ENCODE measurements around the gene TOM1. TPM values are rescaled to one million over a fixed set of nuclear protein-coding genes. Genes with fewer than 3 reads are reported as not detected.
"Not testable (repeated sequence)": the region's sequence is repeated elsewhere in the genome, so short reads cannot be mapped to it uniquely, and the experiment has no call there.

TOM1 gene
- total RNA-seq, 1 donor from 2014 or later, result 38.2 TPM

- Mint-ChIP-seq H3K4me3 (ENCODE audit: low read depth) (no peak overlapping the region), H3K27me3 (no peaks in the 10 kb centered on the region), H3K4me1 (ENCODE audit: low read depth) (no peaks in the 10 kb centered on the region), H3K36me3 (ENCODE audit: insufficient read depth) (no peaks in the 10 kb centered on the region), H3K9me3 (ENCODE audit: low read depth) (no peaks in the 10 kb centered on the region), H3K27ac (no peak overlapping the region)
- no peak for DNase-seq (ENCODE audit: low spot score, unreplicated experiment)
- no peak for TF ChIP-seq CTCF (IDR thresholded peaks at IDR 0.05; ENCODE audit: unreplicated experiment)
These were observed 58.4 kb downstream of the TOM1 start for GRCh38 chr22:35357883-35358621.

GRCh38 chr22:35359380-35360065, 59.8 kb downstream of the TOM1 start:
- Mint-ChIP-seq H3K36me3 (ENCODE audit: insufficient read depth) (no peaks in the 10 kb centered on the region), H3K27ac (no peak overlapping the region), H3K9me3 (ENCODE audit: low read depth) (no peaks in the 10 kb centered on the region)

GRCh38 chr22:35361001-35361558, 61.4 kb downstream of the TOM1 start:
- no peak for DNase-seq (ENCODE audit: low spot score, unreplicated experiment)
- Mint-ChIP-seq H3K9me3 (ENCODE audit: low read depth) (no peaks in the 10 kb centered on the region), H3K36me3 (ENCODE audit: insufficient read depth) (no peaks in the 10 kb centered on the region), H3K4me1 (ENCODE audit: low read depth) (no peaks in the 10 kb centered on the region), H3K4me3 (ENCODE audit: low read depth) (no peak overlapping the region), H3K27ac (no peak overlapping the region), H3K27me3 (no peaks in the 10 kb centered on the region)
- TF ChIP-seq CTCF (IDR thresholded peaks at IDR 0.05; ENCODE audit: unreplicated experiment), result no peak

More at GRCh38 chr22:35359380-35360065, 59.8 kb downstream of the TOM1 start:
- TF ChIP-seq CTCF (IDR thresholded peaks at IDR 0.05; ENCODE audit: unreplicated experiment), result no peak
- no peak for DNase-seq (ENCODE audit: low spot score, unreplicated experiment)
- H3K4me3 Mint-ChIP-seq (ENCODE audit: low read depth), result no peak overlapping the region
- no peaks in the 10 kb centered on the region for H3K4me1 Mint-ChIP-seq (ENCODE audit: low read depth)
- no peaks in the 10 kb centered on the region for H3K27me3 Mint-ChIP-seq

- DNase-seq (ENCODE audit: low spot score, unreplicated experiment), result no peak
- no peak overlapping the region for H3K4me3 Mint-ChIP-seq (ENCODE audit: low read depth)
- no peak overlapping the region for H3K27ac Mint-ChIP-seq
- H3K9me3 Mint-ChIP-seq (ENCODE audit: low read depth), result no peaks in the 10 kb centered on the region
- peaks cover 9% of the 10 kb centered on the region for H3K4me1 Mint-ChIP-seq (ENCODE audit: low read depth)
- no peaks in the 10 kb centered on the region for H3K36me3 Mint-ChIP-seq (ENCODE audit: insufficient read depth)
- H3K27me3 Mint-ChIP-seq, result no peaks in the 10 kb centered on the region
- TF ChIP-seq CTCF (IDR thresholded peaks at IDR 0.05; ENCODE audit: unreplicated experiment), result no peak
These were observed 63.9 kb downstream of the TOM1 start for GRCh38 chr22:35363566-35364086.

GRCh38 chr22:35364230-35364629, 64.5 kb downstream of the TOM1 start:
- peaks cover 11% of the 10 kb centered on the region for H3K4me1 Mint-ChIP-seq (ENCODE audit: low read depth)
- not testable (repeated sequence) for H3K27me3 Mint-ChIP-seq; DNase-seq (ENCODE audit: low spot score, unreplicated experiment); H3K27ac Mint-ChIP-seq; H3K36me3 Mint-ChIP-seq (ENCODE audit: insufficient read depth); H3K9me3 Mint-ChIP-seq (ENCODE audit: low read depth); H3K4me3 Mint-ChIP-seq (ENCODE audit: low read depth)

Measured in progenitor cell of endocrine pancreas (in vitro differentiated cells).